GM06990 (cell line): ENCODE measurements around the gene NEXMIF.

ENCODE experiments used
- DNase-seq: peaks from one replicate; pipeline ENCODE4 v3.0.0-alpha.2; 2011; ENCODE audit not compliant: insufficient read length; ENCODE audit errors: extremely low read depth
- H3K27me3 ChIP-seq: replicated peaks from 2 replicates; pipeline ENCODE4 v1.6.0; 2011; ENCODE audit warnings: low read length; ENCODE audit not compliant: control insufficient read depth, insufficient read depth
- H3K36me3 ChIP-seq: 2 replicates; pipeline ENCODE4 v1.5.1; 2011; ENCODE audit warnings: low read length; ENCODE audit not compliant: control insufficient read depth, insufficient read depth
- H3K4me3 ChIP-seq: replicated peaks from 2 replicates; pipeline ENCODE4 v1.5.1; 2011; ENCODE audit warnings: low read depth, mild to moderate bottlenecking, control low read depth, low read length
- CTCF ChIP-seq: IDR thresholded peaks from 2 replicates; pipeline ENCODE4 v1.5.1; 2011; ENCODE audit warnings: low read length, control low read depth, mild to moderate bottlenecking, inconsistent platforms; ENCODE audit not compliant: insufficient read depth, poor library complexity, severe bottlenecking

The NEXMIF gene

DNA sequence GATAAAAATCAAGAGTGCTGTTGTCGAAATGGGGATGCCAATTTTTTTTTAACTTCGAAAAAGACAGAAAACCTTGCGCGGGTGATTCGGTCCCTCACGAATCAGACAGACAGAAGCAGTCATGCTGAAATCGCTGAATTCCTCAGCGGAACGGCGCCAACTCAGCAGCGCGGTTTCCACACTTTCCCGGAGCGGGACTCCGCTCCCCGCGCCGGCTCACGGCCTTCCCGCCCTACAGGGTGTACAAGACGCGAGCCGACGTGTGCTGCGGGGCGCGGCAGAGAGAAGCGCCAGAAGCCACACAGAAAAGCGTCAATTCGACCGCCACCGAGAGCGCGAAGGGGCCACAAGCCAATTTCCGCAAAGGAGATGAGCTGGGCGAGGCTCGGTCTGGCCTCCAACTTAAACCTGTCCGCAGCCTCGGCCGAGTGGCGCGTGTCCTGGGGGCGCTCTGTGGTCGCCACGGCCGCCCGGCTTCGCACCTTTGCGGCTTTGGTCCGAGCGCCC, 1.3 kb downstream of the NEXMIF start:
- peak; percentile 84 for DNase-seq
- Histone ChIP-seq H3K4me3 (peak overlapping the region; percentile 63), H3K27me3 (no peaks in the 10 kb centered on the region), H3K36me3 (no peaks in the 10 kb centered on the region)
- no peak for TF ChIP-seq CTCF

GRCh38 chrX:74922922-74923543, 2.2 kb downstream of the NEXMIF start:
- Histone ChIP-seq H3K27me3 (no peaks in the 10 kb centered on the region), H3K4me3 (peak overlapping the region; percentile 63), H3K36me3 (no peaks in the 10 kb centered on the region)
- no peak for TF ChIP-seq CTCF
- DNase-seq = peak; percentile 59

DNA sequence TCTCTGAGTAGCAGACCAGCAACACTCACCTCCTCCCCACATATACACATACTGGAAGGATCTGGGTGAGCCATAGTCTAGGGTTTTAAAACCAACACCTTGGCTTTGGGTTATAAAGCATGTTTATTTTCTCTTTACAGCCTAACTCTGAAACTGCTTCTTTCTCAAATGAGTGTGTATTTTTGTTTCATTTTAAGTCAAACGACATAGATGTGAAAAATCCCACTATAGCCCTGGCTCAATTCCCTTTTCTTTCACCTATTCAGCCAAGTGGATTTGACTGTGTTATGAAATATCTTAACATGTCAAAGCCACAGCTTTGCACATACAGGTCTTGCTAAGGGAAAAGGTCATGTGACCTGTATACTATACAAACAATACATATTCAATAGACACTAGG, 13.8 kb downstream of the NEXMIF start:
- DNase-seq = peak; percentile 62
- no peaks in the 10 kb centered on the region for H3K36me3 ChIP-seq
- no peaks in the 10 kb centered on the region for H3K27me3 ChIP-seq
- no peak for TF ChIP-seq CTCF
- no peak overlapping the region for H3K4me3 ChIP-seq

DNA sequence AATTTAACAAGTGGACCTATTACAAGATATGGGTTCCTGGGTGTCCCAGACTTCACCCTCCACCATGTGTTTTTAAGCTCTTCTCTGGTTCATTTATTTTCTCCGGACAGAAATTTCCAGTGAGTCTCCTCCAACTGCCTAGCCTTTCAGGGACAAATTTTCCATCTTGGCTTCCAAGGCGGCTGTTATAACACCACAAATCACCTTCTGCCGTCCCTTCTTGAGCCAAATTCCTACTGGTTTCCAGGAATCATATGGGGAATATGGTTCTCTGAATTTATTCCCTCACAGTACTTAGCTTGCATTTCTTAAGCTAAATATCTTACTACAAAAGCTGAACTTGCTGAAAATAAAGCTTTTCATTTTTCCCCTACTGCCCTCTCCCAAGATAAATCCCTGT, 18.8 kb downstream of the NEXMIF start:
- Histone ChIP-seq H3K27me3 (no peaks in the 10 kb centered on the region), H3K4me3 (no peak overlapping the region), H3K36me3 (no peaks in the 10 kb centered on the region; the same call in 1 of the 2 replicates)
- no peak for DNase-seq
- TF ChIP-seq CTCF = no peak

DNA sequence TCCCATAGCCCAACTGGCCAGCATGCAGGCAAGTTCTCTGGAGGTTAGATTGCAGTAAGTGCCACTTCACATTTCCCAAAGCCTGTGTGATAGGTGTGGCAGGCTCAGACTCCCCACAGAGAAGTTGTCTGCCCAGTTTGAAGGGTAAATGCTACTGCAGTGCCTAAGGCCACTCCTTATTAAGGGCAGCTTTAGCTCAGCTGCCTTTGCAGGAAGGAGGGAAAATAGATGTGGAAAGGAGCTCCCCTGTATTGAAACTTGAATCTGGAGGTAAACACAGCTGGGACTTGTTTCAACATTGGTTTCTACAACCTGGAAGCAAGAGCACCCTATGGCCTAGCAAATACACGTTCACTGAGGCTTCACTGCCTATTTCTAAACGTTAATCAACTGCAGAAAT, 22.4 kb downstream of the NEXMIF start:
- TF ChIP-seq CTCF = no peak
- DNase-seq = no peak

DNA sequence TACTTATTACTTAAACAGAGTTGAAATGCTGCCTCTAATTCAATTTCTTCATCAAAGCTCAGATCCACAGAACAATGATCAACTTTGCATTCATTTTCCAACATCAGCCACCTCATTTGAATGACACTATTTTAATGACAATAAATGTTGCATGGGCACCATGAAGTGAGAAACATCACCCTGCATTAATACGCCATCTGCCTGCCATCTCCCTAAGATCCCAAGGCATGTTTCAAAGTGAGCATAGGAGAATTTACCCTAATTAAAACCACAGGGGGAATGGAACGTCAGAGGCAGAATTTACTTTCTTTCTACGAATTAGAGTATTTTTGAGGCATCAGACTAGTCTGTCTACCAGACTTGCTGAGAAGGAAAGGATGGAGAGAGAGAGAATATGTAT, 32.7 kb downstream of the NEXMIF start:
- no peak for DNase-seq
- TF ChIP-seq CTCF = no peak
- Histone ChIP-seq H3K36me3 (no peaks in the 10 kb centered on the region), H3K27me3 (no peaks in the 10 kb centered on the region), H3K4me3 (no peak overlapping the region)

More for the DNA sequence above, 22.4 kb downstream of the NEXMIF start:
- no peak overlapping the region for H3K4me3 ChIP-seq
- H3K27me3 ChIP-seq = no peaks in the 10 kb centered on the region
- no peaks in the 10 kb centered on the region; the same call in 1 of the 2 replicates for H3K36me3 ChIP-seq
